HepG2 (cell line): Measurements from ENCODE around the gene WDR5B. TPM values are rescaled to one million over a fixed set of nuclear protein-coding genes. Genes with fewer than 3 reads are reported as not detected.

Experiments used
- ATAD3A ChIP-seq: sonication (generic); formaldehyde crosslinking; IDR thresholded peaks from 2 replicates; pipeline ENCODE4 v1.4.0; 2020; ENCODE audit warnings: missing genetic modification reagents
- CBX5 ChIP-seq: sonication (generic); formaldehyde crosslinking; IDR thresholded peaks from 2 replicates; pipeline ENCODE4 v1.4.0; 2020; ENCODE audit warnings: missing genetic modification reagents, borderline replicate concordance
- ELF4 ChIP-seq: sonication (generic); formaldehyde crosslinking; IDR thresholded peaks from 2 replicates; pipeline ENCODE4 v1.5.0; 2020; ENCODE audit warnings: missing genetic modification reagents, mild to moderate bottlenecking, moderate library complexity, borderline replicate concordance
- EZH2 ChIP-seq: conservative IDR thresholded peaks from 2 replicates; pipeline ENCODE4 v1.6.1; 2012; ENCODE audit warnings: mild to moderate bottlenecking, low read depth, low read length, moderate library complexity
- FOXA3 ChIP-seq: IDR thresholded peaks from 2 replicates; pipeline ENCODE4 v1.6.1; 2016; ENCODE audit warnings: missing genetic modification reagents, missing compliant biosample characterization
- GABPB1 ChIP-seq: IDR thresholded peaks from 2 replicates; pipeline ENCODE4 v1.6.1; 2016; ENCODE audit warnings: mild to moderate bottlenecking, missing genetic modification reagents, moderate library complexity, missing compliant biosample characterization
- GATAD2A ChIP-seq: IDR thresholded peaks from 2 replicates; pipeline ENCODE4 v1.6.1; 2016
- GZF1 ChIP-seq: sonication (generic); formaldehyde crosslinking; IDR thresholded peaks from 2 replicates; pipeline ENCODE4 v1.5.1; 2020; ENCODE audit warnings: mild to moderate bottlenecking, missing genetic modification reagents
- HIVEP1 ChIP-seq: sonication (generic); formaldehyde crosslinking; IDR thresholded peaks from 2 replicates; pipeline ENCODE4 v1.4.0; 2020; ENCODE audit warnings: mild to moderate bottlenecking, missing genetic modification reagents
- HMG20A ChIP-seq: IDR thresholded peaks from 2 replicates; pipeline ENCODE4 v1.6.1; 2016; ENCODE audit warnings: borderline replicate concordance
- KAT8 ChIP-seq: IDR thresholded peaks from 2 replicates; pipeline ENCODE4 v1.6.1; 2016; ENCODE audit warnings: missing genetic modification reagents, missing compliant biosample characterization
- KLF15 ChIP-seq: sonication (generic); formaldehyde crosslinking; IDR thresholded peaks from 2 replicates; pipeline ENCODE4 v1.8.1; 2023; ENCODE audit warnings: borderline replicate concordance, mild to moderate bottlenecking, inconsistent platforms, missing genetic modification reagents, mixed read lengths
- NFE2 ChIP-seq: sonication (generic); formaldehyde crosslinking; IDR thresholded peaks from 2 replicates; pipeline ENCODE4 v1.4.0; 2020; ENCODE audit warnings: missing genetic modification reagents
- PAWR ChIP-seq: sonication (generic); formaldehyde crosslinking; IDR thresholded peaks from 2 replicates; pipeline ENCODE4 v1.4.0; 2020; ENCODE audit warnings: missing genetic modification reagents, mild to moderate bottlenecking, borderline replicate concordance
- PRMT3 ChIP-seq: sonication (generic); formaldehyde crosslinking; IDR thresholded peaks from 2 replicates; pipeline ENCODE4 v1.8.1; 2022; ENCODE audit warnings: low read depth, mild to moderate bottlenecking, moderate library complexity, missing genetic modification reagents, borderline replicate concordance
- RAD51 ChIP-seq: fragments of 450-650 bp; IDR thresholded peaks from 2 replicates; pipeline ENCODE4 v1.6.1; 2016; ENCODE audit warnings: borderline replicate concordance
- SMARCC2 ChIP-seq: fragments of 450-650 bp; IDR thresholded peaks from 2 replicates; pipeline ENCODE4 v1.6.1; 2017; ENCODE audit warnings: antibody characterized with exemption, mild to moderate bottlenecking
- TAF15 ChIP-seq: fragments of 200-400 bp; formaldehyde crosslinking; IDR thresholded peaks from one replicate; pipeline ENCODE4 v1.6.1; 2018; ENCODE audit warnings: mild to moderate bottlenecking, low read depth, low read length; ENCODE audit not compliant: poor library complexity, severe bottlenecking
- THYN1 ChIP-seq: sonication (generic); formaldehyde crosslinking; IDR thresholded peaks from 2 replicates; pipeline ENCODE4 v1.8.1; 2023; ENCODE audit warnings: low read depth, mild to moderate bottlenecking, moderate library complexity, missing genetic modification reagents, borderline replicate concordance
- ZC3H13 ChIP-seq: sonication (generic); formaldehyde crosslinking; IDR thresholded peaks from 2 replicates; pipeline ENCODE4 v1.8.1; 2023; ENCODE audit warnings: mild to moderate bottlenecking, missing genetic modification reagents, moderate library complexity
- ZNF136 ChIP-seq: sonication (generic); formaldehyde crosslinking; IDR thresholded peaks from 2 replicates; pipeline ENCODE4 v1.8.1; 2022; ENCODE audit warnings: low read depth, mild to moderate bottlenecking, moderate library complexity, missing genetic modification reagents
- ZNF253 ChIP-seq: sonication (generic); formaldehyde crosslinking; IDR thresholded peaks from 2 replicates; pipeline ENCODE4 v1.8.0; 2022; ENCODE audit warnings: mild to moderate bottlenecking, missing genetic modification reagents, borderline replicate concordance
- ZNF350 ChIP-seq: sonication (generic); formaldehyde crosslinking; IDR thresholded peaks from 2 replicates; pipeline ENCODE4 v1.4.0; 2020; ENCODE audit warnings: mild to moderate bottlenecking, low read depth, missing genetic modification reagents, borderline replicate concordance
- ZNF543 ChIP-seq: sonication (generic); formaldehyde crosslinking; IDR thresholded peaks from 2 replicates; pipeline ENCODE4 v1.4.0; 2020; ENCODE audit warnings: mild to moderate bottlenecking, missing genetic modification reagents
- ZNF549 ChIP-seq: sonication (generic); formaldehyde crosslinking; IDR thresholded peaks from 2 replicates; pipeline ENCODE4 v1.5.0; 2020; ENCODE audit warnings: missing genetic modification reagents
- polyA plus RNA-seq, 8 experiments: library from polyadenylated mRNA; depleted of rRNA in 3 of 8; stranded (reverse) in 7 of 8; unstranded in 1 of 8; fragments of >200 nt; fragmentation: Illumina TruSeq in 4 of 8; extraction: Trizol in 4 of 8; gene quantifications; 2 replicates each; pipeline versions ENCODE4 v1.2.1 to v1.2.3, GENCODE V29; 2011 to 2016; ENCODE audit warnings: low read depth in 4 of 8, missing spikeins in 1 of 8, mixed read lengths in 1 of 8; ENCODE audit not compliant: insufficient read depth in 1 of 8
- total RNA-seq, 5 experiments: library from RNA; depleted of rRNA; stranded (reverse); fragments of >200 nt; fragmentation: Illumina TruSeq; extraction: Trizol; gene quantifications; 2 replicates each; pipeline ENCODE4 v1.2.3, GENCODE V29; 2016; ENCODE audit warnings: low read depth in 1 of 5
- TF ChIP-seq, protein P1 (sequence below): sonication (generic); formaldehyde crosslinking; IDR thresholded peaks from 2 replicates; pipeline ENCODE4 v1.9.0; 2021; ENCODE audit warnings: missing genetic modification reagents, borderline replicate concordance
- TF ChIP-seq, protein P2 (sequence below): sonication (generic); formaldehyde crosslinking; IDR thresholded peaks from 2 replicates; pipeline ENCODE4 v1.8.1; 2023; ENCODE audit warnings: mild to moderate bottlenecking, missing genetic modification reagents
- TF ChIP-seq, protein P3 (sequence below): sonication (generic); formaldehyde crosslinking; IDR thresholded peaks from 2 replicates; pipeline ENCODE4 v1.4.0; 2020; ENCODE audit warnings: low read depth, mild to moderate bottlenecking, missing genetic modification reagents

The WDR5B gene
- total and polyA plus RNA-seq, 2 of the 13 experiments (the other 11 are each of a cell fraction or from before 2014, with no cell fraction given) = 2.5 to 3.6 TPM

DNA sequence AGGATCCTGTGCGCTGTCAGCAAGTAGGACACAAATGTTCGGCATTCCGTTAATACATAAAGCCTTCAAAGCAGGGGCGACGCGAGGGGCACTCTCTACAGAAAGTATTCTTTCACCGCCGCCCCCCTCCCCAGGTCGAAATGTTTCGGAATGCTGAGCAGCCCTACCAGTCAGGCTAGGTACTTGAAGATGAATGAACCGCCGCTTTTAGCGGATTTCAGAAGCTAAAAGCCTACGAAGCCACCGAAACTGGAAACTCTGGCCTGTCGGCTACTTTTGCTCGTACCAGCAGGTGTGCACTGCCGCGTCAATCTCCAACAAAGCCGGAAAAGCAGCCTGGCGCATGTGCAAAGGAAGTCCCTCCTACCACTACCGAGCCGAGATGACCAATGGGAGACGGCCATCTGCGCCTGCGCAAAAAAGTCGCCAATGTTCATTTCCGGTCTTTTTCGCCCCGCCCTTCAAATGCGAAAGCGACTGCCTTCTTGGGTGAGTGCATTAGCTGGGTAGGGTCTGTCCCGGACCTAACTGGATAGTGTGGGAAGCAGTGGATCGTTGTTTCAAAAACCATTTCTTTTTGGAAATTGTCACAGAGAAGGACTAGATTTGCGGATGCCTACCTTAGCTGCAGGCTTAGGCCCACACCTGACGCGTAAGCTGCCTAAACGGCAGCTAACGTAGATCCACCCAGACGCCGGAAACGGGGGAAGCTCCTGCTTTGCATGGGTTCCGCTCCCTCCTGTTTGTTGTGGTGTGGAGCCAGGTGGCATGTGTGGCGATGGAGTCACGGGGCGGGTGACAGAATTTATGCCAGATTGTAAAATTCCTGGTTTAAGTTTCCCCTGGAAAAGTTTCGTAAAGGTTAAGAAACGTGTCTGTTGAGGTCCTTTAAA is at the start of gene WDR5B (continued):
- TF ChIP-seq PAWR (CRISPR knock-in tag) (no peak), KLF15 (CRISPR knock-in tag) (no peak), SMARCC2 (no peak), FOXA3 (CRISPR knock-in tag) (no peak), RAD51 (no peak), CBX5 (CRISPR knock-in tag) (no peak; the same call in 1 of the 2 replicates), EZH2 (no peak), ATAD3A (CRISPR knock-in tag) (no peak), GZF1 (no peak), NFE2 (CRISPR knock-in tag) (no peak), ZC3H13 (CRISPR knock-in tag) (peak; percentile 70; the same call in 1 of the 2 replicates), ZNF350 (CRISPR knock-in tag) (peak; percentile 91), THYN1 (CRISPR knock-in tag) (no peak), TAF15 (no peak), ZNF136 (0 out of 2 replicates have a peak, but pooled peaks have one; percentile 89), ZNF253 (CRISPR knock-in tag) (no peak), KAT8 (peak; percentile 96), GATAD2A (CRISPR knock-in tag) (no peak), PRMT3 (CRISPR knock-in tag) (no peak), GABPB1 (CRISPR knock-in tag) (peak; percentile 93), HMG20A (CRISPR knock-in tag) (no peak), ZNF543 (no peak), ELF4 (CRISPR knock-in tag) (peak; percentile 91), HIVEP1 (CRISPR knock-in tag) (peak; percentile 31; the same call in 1 of the 2 replicates), ZNF549 (no peak)
- TF ChIP-seq, protein P1, sequence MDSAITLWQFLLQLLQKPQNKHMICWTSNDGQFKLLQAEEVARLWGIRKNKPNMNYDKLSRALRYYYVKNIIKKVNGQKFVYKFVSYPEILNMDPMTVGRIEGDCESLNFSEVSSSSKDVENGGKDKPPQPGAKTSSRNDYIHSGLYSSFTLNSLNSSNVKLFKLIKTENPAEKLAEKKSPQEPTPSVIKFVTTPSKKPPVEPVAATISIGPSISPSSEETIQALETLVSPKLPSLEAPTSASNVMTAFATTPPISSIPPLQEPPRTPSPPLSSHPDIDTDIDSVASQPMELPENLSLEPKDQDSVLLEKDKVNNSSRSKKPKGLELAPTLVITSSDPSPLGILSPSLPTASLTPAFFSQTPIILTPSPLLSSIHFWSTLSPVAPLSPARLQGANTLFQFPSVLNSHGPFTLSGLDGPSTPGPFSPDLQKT (CRISPR knock-in tag) = no peak; the same call in 1 of the 2 replicates
- TF ChIP-seq, protein P2, sequence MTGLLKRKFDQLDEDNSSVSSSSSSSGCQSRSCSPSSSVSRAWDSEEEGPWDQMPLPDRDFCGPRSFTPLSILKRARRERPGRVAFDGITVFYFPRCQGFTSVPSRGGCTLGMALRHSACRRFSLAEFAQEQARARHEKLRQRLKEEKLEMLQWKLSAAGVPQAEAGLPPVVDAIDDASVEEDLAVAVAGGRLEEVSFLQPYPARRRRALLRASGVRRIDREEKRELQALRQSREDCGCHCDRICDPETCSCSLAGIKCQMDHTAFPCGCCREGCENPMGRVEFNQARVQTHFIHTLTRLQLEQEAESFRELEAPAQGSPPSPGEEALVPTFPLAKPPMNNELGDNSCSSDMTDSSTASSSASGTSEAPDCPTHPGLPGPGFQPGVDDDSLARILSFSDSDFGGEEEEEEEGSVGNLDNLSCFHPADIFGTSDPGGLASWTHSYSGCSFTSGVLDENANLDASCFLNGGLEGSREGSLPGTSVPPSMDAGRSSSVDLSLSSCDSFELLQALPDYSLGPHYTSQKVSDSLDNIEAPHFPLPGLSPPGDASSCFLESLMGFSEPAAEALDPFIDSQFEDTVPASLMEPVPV (CRISPR knock-in tag) = peak; percentile 63
- TF ChIP-seq, protein P3, sequence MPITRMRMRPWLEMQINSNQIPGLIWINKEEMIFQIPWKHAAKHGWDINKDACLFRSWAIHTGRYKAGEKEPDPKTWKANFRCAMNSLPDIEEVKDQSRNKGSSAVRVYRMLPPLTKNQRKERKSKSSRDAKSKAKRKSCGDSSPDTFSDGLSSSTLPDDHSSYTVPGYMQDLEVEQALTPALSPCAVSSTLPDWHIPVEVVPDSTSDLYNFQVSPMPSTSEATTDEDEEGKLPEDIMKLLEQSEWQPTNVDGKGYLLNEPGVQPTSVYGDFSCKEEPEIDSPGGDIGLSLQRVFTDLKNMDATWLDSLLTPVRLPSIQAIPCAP (CRISPR knock-in tag) = no peak
